GM18511 (cell line): Measurements from ENCODE around the gene EN2.

Source experiments
- ATAC-seq: cut with Tn5 transposase; IDR thresholded peaks from one replicate; pipeline ENCODE4 v1.9.1; 2021; ENCODE audit warnings: mild to moderate bottlenecking, moderate library complexity; ENCODE audit not compliant: unreplicated experiment

EN2 gene

GRCh38 chr7:155450558-155450969 lies 7.4 kb upstream of the EN2 start:
- no peak for ATAC-seq

DNA sequence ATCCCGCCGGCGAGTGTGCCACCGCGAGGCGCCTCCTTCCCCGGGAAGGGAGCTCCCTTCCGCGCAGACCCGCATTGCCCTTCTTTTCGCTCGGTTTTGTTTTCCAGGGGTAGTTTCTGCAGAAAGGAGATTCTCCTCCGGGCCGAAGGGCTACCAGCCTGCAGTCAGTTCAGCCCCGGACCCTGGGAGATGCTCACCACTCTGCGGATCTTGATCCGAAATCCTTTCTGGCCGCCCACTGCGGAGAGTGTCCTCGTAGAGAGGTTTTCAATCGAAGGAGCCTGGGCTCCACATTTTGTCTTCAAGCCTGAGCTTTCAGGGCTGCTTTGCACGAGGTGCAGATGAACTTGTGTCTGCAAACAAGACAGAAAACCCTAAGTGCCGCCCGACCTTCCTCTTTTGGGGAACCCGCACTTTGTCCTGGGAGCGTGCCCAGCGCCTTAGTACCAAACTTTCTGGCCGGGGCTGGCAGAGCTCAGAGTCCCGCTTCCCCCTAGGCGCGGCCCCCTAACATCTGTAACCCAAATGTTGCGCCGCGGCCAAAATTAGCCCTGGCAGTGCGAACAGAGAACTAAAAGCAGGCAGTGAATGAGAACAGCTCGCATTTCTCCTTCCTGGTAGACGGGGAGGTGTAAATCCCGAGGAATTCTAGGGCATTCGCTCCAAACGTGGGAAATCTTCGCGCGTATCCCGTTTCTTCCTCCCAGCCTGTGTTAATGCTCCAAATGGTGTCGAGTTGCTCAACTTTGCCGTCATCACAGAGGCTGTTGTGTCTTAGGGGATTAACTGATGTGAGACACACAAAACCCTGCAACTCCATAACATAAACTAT lies 6.7 kb upstream of the EN2 start:
- ATAC-seq: no peak

GRCh38 chr7:155451840-155452239 lies 6.1 kb upstream of the EN2 start:
- no peak for ATAC-seq

DNA sequence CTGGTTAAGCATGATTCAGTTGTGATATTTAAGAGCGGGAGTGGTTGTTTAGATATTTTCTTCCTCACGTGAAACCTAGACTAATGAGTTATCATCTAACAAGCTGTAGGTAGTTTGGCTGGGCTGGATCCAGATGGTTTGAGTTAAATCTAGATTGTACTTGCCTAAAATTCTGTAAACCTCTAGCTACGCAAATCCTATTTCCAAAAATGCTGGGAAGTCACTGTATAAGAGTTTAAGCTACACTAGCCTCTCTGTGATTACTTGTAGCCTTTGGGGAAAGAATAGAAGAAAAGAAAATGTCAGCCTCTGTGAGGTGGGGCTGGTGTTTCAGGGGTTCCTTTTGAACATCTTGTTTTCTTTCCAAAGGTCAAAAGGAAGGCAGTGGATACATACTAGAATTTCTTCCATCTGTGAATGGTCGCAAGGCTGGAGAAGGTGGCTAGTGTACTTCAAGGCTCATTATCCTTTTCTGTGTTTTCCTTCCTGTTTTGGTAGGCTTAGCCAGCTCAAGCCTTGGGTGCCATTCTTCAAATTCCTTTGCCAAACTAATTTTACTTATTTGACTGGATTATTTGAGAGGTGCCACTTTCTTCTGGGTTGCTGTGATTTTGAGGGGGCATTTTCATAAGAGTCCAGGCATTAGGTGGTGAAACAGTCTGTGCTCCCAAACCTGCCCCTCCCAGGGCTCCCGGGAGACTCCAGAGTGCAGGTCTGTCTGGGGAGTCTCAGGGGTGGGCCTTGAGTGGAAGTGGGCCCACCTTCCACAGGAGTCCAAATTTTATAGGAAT lies 5.2 kb upstream of the EN2 start:
- ATAC-seq: no peak

DNA sequence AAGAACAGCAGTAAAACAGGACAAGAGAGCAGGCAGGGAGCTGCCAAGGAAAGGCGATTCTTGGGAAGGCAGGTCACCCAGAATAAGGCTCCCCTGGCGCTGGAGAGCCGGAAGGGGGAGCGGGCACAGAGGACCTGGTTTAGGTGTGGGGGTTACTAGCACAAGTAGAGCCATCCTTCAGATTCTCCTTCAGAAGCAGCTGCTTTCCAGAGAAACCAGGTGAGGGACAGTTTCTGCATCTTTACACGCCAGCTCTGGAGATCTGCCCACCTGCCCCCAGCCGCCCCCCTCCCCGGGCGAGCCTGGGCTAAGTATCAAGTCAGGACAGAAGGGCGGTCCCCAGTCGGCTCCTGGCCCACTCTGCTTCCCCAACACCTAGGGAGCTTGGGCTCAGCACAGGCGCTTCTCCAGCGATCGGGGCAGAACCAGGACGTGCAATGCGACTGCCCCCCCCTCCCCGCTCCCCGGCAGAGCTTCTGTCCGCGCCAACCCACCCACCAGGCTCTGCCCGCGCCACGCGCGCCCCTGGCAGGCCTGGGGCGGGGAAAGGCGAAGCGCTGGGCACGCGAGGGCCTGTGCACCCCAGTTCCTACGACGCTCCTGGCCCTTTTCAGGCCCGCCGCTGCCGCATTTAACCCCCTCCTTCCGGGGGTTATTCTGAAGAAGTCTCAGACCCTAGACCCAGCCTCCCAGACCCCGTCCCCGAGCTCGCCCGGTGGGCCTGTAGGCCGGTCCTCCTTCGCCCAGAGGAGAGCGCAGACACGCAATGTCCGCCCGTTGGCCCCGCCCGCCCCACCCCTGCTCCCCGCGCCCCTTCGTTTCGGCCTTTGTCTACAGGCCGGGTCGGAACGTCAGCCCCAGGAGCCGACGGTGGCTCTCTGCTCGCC lies 4.4 kb upstream of the EN2 start:
- ATAC-seq: no peak

DNA sequence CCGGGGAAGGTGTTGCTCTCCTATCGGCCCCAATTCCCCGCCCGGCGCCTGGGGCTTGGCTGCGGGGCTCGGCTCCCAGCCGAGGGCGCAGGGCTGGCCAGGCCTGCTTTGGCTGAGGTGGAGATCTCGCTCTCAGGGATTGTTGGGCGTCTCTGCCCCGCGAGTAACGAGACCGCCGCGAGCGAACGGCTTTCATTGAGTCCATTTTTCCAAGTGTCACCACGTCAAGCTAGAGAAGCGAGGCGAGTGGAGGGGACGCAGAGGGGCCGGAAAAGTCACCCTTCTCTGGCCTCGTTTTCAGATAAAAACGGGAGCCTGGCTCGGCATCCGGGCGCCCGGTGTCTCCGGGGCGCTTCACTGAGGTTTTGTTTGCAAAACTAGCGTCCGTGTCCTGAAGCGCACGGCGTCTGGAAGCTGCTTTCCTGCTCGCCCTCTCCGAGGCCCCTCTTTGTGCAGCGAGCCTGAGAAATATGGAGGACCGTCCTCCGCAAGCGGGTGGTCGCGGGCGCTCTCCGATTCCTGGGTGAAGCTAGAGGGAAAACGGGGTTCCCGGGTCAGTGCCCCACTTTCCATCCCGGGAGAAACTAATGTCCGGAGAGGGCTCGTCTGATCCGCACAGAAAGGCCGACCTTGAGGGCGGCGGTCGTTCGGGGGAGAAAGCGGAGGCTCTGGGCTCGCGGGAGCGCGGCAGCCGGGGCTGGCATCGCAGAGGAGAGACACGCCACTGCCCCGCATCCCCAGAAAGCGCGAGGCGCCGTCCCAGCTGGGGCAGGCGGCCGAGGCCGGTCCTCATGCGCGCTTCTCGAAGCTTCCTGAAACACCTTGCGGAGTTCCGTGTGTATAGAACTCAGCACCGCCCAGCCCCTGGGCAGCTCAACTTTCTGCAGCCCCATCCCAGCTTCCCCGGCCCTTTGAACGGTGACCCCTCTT lies 3.5 kb upstream of the EN2 start:
- no peak for ATAC-seq

- ATAC-seq: no peak
Measured at GRCh38 chr7:155455132-155455693, 2.7 kb upstream of the EN2 start.

DNA sequence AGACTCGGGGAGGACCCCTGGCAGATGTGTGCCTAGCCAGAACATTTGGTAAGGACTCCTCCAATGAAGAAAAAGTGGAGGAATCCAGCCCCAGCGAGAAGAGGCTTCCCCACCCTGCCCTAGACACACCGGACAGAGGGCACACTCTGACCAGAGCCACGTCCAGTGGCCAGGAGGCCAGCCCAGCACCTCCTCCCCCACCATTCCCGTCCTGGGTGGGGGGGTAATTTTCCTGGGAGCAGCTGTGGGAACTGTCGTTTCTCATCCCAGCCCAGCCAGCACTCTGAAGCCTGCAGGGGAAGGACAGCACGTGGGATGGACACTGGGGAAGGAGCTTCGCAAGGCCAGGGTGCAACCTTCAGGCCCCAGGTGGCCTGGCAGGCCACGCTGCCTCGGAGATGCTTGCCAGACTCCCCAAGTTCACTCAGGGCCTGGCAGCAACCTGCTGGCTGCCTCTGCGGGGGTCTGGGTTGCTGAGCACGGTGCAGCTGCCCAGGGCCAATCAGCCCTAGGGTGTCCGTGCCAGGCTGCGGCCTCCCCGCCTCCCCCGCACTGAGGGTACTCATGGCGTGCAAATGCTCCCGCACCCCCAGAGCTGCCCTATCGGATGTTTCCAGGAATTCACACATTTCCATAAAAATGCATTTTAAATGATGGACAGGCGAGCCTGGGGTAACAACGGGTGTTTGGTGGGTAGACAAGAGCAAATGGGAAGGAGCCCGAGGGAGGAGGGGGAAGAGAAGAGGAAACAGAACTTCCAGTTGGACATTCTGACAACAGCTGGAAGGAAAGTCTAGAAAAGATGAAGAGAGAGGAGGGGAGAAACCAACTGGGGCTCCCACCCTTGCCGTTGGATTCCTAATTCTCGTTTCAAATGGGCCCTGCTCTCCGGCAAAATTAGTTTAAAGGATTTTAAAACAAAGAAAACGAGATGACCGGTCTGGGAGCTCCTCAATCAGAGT lies 1.9 kb upstream of the EN2 start:
- no peak for ATAC-seq

DNA sequence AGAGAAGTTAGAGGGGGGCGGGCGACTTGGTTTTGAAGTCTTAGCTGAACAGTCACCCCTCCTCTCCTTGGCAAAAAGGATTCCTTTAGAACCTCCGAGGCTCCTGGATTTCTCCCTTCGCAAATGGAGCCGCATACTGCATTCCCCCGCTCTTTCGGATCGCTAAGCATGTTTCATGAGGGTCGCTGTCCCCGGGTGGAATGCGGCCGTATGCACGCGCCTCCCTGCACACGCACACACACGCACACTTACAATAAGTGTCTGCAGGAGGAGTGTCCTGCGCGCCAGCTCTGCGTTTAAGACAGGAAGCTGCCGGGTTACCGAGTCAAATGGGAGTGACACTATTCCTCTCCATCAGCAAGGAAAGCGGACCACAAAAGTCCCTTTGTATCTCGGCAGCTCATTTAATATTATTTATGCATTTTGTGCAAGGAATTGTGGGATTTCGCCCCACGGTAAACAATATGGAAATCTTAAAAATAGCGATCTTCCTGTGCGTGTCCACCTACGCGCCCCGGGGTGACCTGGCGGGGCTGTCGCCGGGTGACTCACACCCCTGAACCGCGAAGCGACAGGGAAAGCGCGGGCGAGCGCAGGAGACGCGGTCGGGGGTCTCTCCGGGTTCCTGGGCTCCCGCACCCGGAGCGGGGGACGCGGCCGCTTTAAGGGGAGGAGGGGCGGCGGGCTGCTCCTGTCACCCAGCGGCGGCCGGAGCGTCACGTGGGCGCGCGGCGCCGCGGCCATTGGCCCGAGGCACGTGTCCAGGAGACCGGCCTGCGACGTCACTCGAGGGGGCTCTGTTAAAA lies 988 bp upstream of the EN2 start:
- no peak for ATAC-seq

DNA sequence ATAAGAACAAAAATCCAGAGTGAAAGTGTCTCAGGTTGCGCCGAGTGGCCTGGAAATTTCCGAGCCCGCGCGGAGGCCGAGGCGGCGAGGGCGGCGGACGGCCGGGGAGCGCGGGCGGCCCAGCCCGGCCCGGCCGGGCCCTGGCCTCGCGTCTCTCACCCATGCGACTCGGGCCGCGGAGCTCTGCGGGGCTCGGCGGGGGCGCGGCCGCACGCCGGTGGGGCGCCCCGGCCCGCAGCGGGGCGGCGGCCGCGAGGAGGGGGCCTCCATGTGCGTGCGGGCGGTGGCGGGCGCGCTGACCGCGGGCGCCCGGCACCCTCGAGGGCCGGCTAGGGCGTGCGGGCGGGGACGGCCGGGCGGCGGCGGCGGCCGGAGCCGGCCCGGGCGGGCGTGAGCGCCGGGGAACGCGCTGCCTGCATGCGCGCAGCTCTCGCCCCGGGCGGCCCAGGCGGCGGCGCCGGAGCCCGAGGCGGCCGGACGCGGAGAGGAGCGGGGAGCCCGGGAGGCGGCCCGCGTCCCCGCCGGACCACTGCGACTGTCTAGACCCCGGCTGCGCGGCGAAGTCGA lies 302 bp upstream of the EN2 start:
- no peak for ATAC-seq

- ATAC-seq: no peak
Measured at GRCh38 chr7:155458878-155459699, 1.2 kb downstream of the EN2 start.

DNA sequence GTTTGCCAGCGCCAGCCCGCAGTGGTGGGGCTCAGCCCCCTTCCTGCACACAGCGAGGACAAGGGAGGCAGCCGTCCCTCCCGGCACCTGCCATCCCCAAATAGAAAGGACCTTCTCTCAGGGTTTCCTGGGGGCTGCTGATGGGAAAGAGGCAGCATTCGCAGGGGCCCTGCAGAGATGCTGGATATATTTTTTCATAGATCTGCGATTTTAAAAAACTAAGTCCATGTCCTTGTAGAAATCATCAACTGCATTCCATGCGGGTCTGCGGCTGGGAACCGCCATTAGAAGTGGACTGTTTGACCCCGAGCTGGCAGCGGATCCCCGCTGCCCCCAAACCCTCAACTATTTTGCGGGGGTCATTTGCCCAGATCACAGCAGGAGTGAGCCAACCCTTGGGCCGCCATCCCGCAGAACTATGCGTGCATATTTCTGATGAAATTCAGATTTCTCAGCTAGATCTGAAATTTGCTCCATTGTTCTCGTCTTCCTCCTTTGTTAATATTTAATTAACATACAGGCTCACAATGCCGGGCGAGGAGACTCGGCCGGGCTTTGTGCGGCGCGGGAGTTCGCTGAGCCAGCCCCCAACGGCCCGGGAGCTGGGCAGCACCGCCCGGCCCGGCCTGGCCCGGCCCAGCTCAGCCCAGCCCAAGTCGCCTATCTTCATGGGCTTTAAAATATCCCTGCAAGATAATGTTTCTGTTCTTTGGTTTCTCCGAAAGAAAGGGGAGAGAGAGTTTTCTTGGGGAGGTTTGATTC lies 2.0 kb downstream of the EN2 start:
- ATAC-seq: no peak

DNA sequence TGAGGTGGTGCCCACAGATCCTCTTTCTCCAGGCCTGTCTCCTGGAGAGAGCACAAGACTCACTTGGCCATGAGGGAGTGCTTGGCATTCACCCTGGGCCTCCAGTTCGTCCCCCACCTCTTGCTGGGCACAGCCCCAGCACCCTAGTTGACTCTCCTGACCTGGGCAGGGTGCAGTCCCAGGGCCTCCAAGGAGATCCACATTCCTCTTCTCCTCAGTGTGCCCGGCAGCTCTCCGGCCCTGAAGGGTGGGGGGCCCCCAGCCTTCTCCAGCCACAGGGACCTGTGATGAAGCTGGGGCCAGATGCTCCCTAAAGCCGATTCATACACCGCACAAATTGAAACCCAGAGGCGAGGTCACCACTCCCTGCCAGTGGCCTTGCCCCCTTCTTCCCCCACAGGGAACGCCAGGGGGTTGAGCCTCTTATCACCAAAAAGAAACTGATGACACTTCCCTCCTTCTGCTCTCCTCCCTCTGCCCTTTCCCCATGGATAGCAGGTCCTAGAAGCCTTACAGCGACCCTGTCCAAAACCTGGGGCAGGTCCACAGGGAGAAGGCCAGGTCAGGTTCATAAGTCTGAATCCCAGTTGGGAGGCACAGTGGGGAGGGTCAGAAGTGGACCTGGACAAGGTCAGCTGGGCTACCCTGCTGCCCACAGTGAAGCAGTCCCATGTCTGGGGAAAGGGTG lies 3.1 kb downstream of the EN2 start:
- ATAC-seq: no peak

DNA sequence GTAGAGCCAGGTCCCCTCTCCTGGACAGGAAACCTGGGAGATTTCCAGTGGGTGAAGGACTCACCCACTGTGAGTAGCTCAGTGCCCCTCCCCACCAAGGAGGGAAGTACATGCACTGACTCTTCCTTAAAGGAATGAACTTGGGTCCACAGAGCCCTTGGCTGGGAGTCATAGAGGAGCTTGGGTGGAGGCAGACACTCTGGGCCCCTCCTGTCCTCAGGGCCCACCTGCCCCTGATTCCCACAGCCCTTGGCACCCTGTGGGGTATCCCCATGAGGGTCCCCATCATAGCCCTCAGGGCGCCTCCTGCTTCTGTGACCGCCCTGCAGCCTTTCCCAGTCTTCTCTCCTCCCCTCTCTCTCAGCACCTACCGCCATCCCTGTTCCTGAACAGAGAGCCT lies 3.7 kb downstream of the EN2 start:
- ATAC-seq: no peak

- ATAC-seq: no peak
Measured at GRCh38 chr7:155462163-155462735, 4.3 kb downstream of the EN2 start.
